Measurements from ENCODE around the gene SDHB. TPM values are rescaled to one million over a fixed set of nuclear protein-coding genes. Genes with fewer than 3 reads are reported as not detected.

Gene SDHB
- total and polyA plus RNA-seq, 9 of the 15 experiments (the other 6 are each of a cell fraction or from before 2014, with no cell fraction given): 207 to 554 (median 365) TPM

- 0 out of 2 replicates have a peak, but pooled peaks cover 3% of the 10 kb centered on the region for H4K20me1 ChIP-seq (replicated peaks; ENCODE audit: control insufficient read depth, insufficient read depth, low read length)
- no peaks in the 10 kb centered on the region; a peak in 2 of 5 replicates for H3K4me1 ChIP-seq (replicated peaks in 1 of 2; ENCODE audit: control insufficient read depth in 2 of 2, insufficient read depth in 2 of 2, low read length in 2 of 2)
- no peak overlapping the region for H3K4me3 ChIP-seq
- CTCF ChIA-PET (ENCODE audit: low intra/inter-chr PET ratio): interaction anchor here (1.3 to 2.6 kb wide), 4 partner anchors 82 to 425 kb away, joined by 3 to 34 read pairs (median 13); no protein-coding TSS in a partner anchor
- H3K36me3 ChIP-seq (ENCODE audit: control insufficient read depth, insufficient read depth, low read length): peaks cover 75% of the 10 kb centered on the region
- no TSS peak for BruUV-seq (replicated peaks)
- no peak overlapping the region for H3K27ac ChIP-seq (ENCODE audit: extremely low read depth, low read depth, low read length)
- DNase-seq (ENCODE audit: extremely low read depth in 1 of 4, low spot score in 3 of 4) (peak in 2 of 4 experiments; percentile 58 to 60), ATAC-seq (peak; percentile 80), FAIRE-seq (peak; percentile 83)
- no peak overlapping the region for H2AFZ ChIP-seq (ENCODE audit: low read depth, low read length)
- H3K9ac ChIP-seq (ENCODE audit: insufficient read depth in 1 of 2, low read depth in 2 of 2, low read length in 2 of 2): no peak overlapping the region
- POLR2A ChIA-PET: interaction anchor here (0.7 to 2.5 kb wide), 6 partner anchors 10 to 425 kb away, joined by 3 to 8 read pairs (median 4); no protein-coding TSS in a partner anchor
- no peaks in the 10 kb centered on the region for H3K9me1 ChIP-seq (ENCODE audit: control insufficient read depth, insufficient read depth, low read length)
- intact Hi-C loops (cut with micrococcal nuclease): loop anchor here (1.0 to 2.0 kb wide), 2 partner anchors 95 to 424 kb away; no protein-coding TSS in a partner anchor
- in situ Hi-C loops (cut with MboI): loop anchor here (25.0 kb wide), 1 partner anchor 458 kb away; no protein-coding TSS in a partner anchor
- H3K27me3 ChIP-seq (ENCODE audit: control insufficient read depth in 2 of 2, insufficient read depth in 2 of 2, low read length in 2 of 2): no peaks in the 10 kb centered on the region
- peaks cover 54% of the 10 kb centered on the region for H3K79me2 ChIP-seq (ENCODE audit: control insufficient read depth, insufficient read depth, low read length)
- 71% methylated on average over 9 of the region's 9 CpGs for WGBS (ENCODE audit: insufficient coverage, low coverage, missing lambda C conversion rate)
- H3K9me3 ChIP-seq (replicated peaks; ENCODE audit: control insufficient read depth, insufficient read depth, low read depth, low read length): no peaks in the 10 kb centered on the region
- H3K4me2 ChIP-seq (ENCODE audit: insufficient read depth, low read length): no peak overlapping the region
- TF ChIP-seq PRDM10 (IDR thresholded peaks at IDR 0.05; ENCODE audit: partially characterized antibody) (no peak), L3MBTL2 (IDR thresholded peaks at IDR 0.05) (peak; percentile 21; the same call in 1 of the 2 replicates), CCNT2 (IDR thresholded peaks at IDR 0.05; ENCODE audit: borderline replicate concordance, extremely low read depth, insufficient read length, low read depth, low read length) (no peak), ZNF830 (CRISPR knock-in tag; IDR thresholded peaks at IDR 0.05) (no peak), FUS (optimal IDR thresholded peaks at IDR 0.05; ENCODE audit: low read depth, low read length) (no peak), PREB (CRISPR knock-in tag; IDR thresholded peaks at IDR 0.05) (no peak), CREB3L1 (IDR thresholded peaks at IDR 0.05; ENCODE audit: borderline replicate concordance, low read depth) (no peak), MEF2A (IDR thresholded peaks at IDR 0.05; ENCODE audit: control insufficient read depth, low read depth, low read length) (no peak), NEUROD1 (IDR thresholded peaks at IDR 0.05; ENCODE audit: borderline replicate concordance, low read depth, low read length, partially characterized antibody) (no peak), CHD1 (IDR thresholded peaks at IDR 0.05; ENCODE audit: low read length) (no peak), RAD51 (IDR thresholded peaks at IDR 0.05; ENCODE audit: borderline replicate concordance, low read depth) (no peak), ZNF24 (IDR thresholded peaks at IDR 0.05) (no peak), PTTG1 (tag; IDR thresholded peaks at IDR 0.05; ENCODE audit: low read depth) (no peak), ESRRB (CRISPR knock-in tag; IDR thresholded peaks at IDR 0.05; ENCODE audit: borderline replicate concordance) (no peak)
These were observed 8.0 kb downstream of the SDHB start for GRCh38 chr1:17045634-17046333.
